HepG2 (cell line): ENCODE data around the gene ALOXE3.

ENCODE experiments used
- CEBPB ChIP-seq: IDR thresholded peaks from 2 replicates; pipeline ENCODE4 v1.6.1; 2011; ENCODE audit warnings: low read depth, low read length, improper control_type of control experiment, borderline replicate concordance
- E2F2 ChIP-seq: sonication (generic); formaldehyde crosslinking; IDR thresholded peaks from 2 replicates; pipeline ENCODE4 v1.4.0; 2020; ENCODE audit warnings: missing genetic modification reagents, borderline replicate concordance
- GABPA ChIP-seq, 2 experiments: IDR thresholded peaks; 2 replicates each; pipeline ENCODE4 v1.6.1; 2011 to 2016; ENCODE audit warnings: low read depth in 2 of 2, low read length in 1 of 2, missing biosample characterization in 1 of 2, missing genetic modification characterization in 1 of 2
- KLF13 ChIP-seq: sonication (generic); formaldehyde crosslinking; IDR thresholded peaks from 2 replicates; pipeline ENCODE4 v1.4.0; 2020; ENCODE audit warnings: mild to moderate bottlenecking, missing genetic modification reagents
- MAX ChIP-seq: IDR thresholded peaks from 2 replicates; pipeline ENCODE4 v1.6.1; 2012; ENCODE audit warnings: inconsistent platforms
- SAFB2 ChIP-seq: sonication (generic); formaldehyde crosslinking; IDR thresholded peaks from 2 replicates; pipeline ENCODE4 v1.5.1; 2020; ENCODE audit warnings: missing genetic modification reagents, low read depth, mild to moderate bottlenecking, borderline replicate concordance
- ZBTB34 ChIP-seq: sonication (generic); formaldehyde crosslinking; IDR thresholded peaks from 2 replicates; pipeline ENCODE4 v1.8.0; 2022; ENCODE audit warnings: mild to moderate bottlenecking, missing genetic modification reagents
- ZBTB40 ChIP-seq, 2 experiments: fragments of 450-650 bp in 1 of 2; sonication (generic) in 1 of 2; formaldehyde crosslinking in 1 of 2; IDR thresholded peaks; 2 replicates each; pipeline versions ENCODE4 v1.6.1 to v1.8.0; 2016 to 2022; ENCODE audit warnings: antibody characterized with exemption in 1 of 2, mild to moderate bottlenecking in 1 of 2, missing genetic modification reagents in 1 of 2
- ZFP91 ChIP-seq: sonication (generic); formaldehyde crosslinking; IDR thresholded peaks from 2 replicates; pipeline ENCODE4 v1.9.0; 2022; ENCODE audit warnings: missing genetic modification reagents, mild to moderate bottlenecking, borderline replicate concordance
- ZNF121 ChIP-seq: sonication (generic); formaldehyde crosslinking; IDR thresholded peaks from 2 replicates; pipeline ENCODE4 v1.5.0; 2020; ENCODE audit warnings: mild to moderate bottlenecking, missing genetic modification reagents
- ZNF407 ChIP-seq: sonication (generic); formaldehyde crosslinking; IDR thresholded peaks from one replicate; pipeline ENCODE4 v1.5.1; 2020; ENCODE audit warnings: mild to moderate bottlenecking, missing genetic modification reagents; ENCODE audit errors: not compliant biosample characterization
- ZNF430 ChIP-seq: sonication (generic); formaldehyde crosslinking; IDR thresholded peaks from 2 replicates; pipeline ENCODE4 v1.9.0; 2021; ENCODE audit warnings: mild to moderate bottlenecking, missing genetic modification reagents

GRCh38 chr17:8154608-8155155 lies 36.4 kb upstream of the ALOXE3 start:
- TF ChIP-seq KLF13 (no peak), ZFP91 (CRISPR knock-in tag) (no peak), MAX (no peak), E2F2 (CRISPR knock-in tag) (no peak), ZBTB34 (no peak), ZBTB40 (IDR thresholded peaks at IDR 0.05) (no peak), ZBTB40 (CRISPR knock-in tag; IDR thresholded peaks at IDR 0.05) (no peak), ZNF407 (no peak), GABPA (IDR thresholded peaks at IDR 0.05; ENCODE audit: low read depth, low read length) (no peak), GABPA (CRISPR knock-in tag; IDR thresholded peaks at IDR 0.05; ENCODE audit: low read depth) (no peak), SAFB2 (CRISPR knock-in tag) (no peak), ZNF121 (CRISPR knock-in tag) (no peak), CEBPB (no peak), ZNF430 (CRISPR knock-in tag) (no peak)
